ENCODE data around the gene THAP11. TPM values are rescaled to one million over a fixed set of nuclear protein-coding genes. Genes with fewer than 3 reads are reported as not detected.

The THAP11 gene
- polyA plus RNA-seq, 10 donors, result 20.1 to 29.7 (median 24.6) TPM

DNA sequence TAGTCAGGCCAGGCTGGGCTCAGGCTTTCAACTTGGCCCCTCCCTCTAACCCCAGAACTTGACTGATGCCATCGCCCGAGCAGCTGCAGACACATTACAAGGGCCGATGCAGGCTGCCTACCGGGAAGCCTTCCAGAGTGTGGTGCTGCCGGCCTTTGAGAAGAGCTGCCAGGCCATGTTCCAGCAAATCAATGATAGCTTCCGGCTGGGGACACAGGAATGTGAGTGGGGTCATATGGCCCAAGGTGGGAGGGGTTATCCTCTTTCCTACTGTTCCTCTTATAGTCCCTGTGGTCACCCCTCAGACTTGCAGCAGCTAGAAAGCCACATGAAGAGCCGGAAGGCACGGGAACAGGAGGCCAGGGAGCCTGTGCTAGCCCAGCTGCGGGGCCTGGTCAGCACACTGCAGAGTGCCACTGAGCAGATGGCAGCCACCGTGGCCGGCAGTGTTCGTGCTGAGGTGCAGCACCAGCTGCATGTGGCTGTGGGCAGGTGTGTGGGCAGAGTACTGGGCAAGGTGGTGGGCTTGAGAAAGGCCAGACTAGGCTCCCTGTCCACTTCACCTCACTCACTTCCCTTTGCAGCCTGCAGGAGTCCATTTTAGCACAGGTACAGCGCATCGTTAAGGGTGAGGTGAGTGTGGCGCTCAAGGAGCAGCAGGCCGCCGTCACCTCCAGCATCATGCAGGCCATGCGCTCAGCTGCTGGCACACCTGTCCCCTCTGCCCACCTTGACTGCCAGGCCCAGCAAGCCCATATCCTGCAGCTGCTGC lies 40.4 kb downstream of the THAP11 start:
- peak; percentile 76 to 82 (median 82) for DNase-seq

DNA sequence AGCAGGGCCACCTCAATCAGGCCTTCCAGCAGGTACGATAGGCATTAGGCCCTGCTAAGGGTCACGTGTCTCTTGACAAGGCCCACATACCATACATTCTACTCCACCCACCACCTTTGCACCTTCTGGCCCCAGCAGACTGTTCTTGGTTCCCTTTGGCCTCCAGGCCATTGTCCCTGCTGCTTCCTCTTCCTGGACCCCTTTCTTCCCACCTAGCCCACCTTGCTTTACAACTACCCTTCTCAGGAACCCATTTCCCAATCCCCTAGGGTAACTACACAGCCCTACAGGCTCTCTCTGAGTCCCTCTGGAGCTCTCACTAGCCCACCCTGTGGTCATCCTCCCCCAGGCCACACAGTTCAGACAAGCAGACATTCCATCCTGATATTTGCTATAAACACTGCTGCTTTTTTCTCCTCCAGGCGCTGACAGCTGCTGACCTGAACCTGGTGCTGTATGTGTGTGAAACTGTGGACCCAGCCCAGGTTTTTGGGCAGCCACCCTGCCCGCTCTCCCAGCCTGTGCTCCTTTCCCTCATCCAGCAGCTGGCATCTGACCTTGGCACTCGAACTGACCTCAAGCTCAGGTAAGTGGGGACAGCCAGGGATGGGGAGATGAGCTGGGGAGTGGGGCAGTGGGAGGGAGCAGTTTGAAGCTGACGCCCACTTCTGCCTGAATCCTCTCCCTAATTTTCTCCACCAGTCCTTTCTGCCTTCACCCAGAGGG lies 41.2 kb downstream of the THAP11 start:
- no peak for DNase-seq

DNA sequence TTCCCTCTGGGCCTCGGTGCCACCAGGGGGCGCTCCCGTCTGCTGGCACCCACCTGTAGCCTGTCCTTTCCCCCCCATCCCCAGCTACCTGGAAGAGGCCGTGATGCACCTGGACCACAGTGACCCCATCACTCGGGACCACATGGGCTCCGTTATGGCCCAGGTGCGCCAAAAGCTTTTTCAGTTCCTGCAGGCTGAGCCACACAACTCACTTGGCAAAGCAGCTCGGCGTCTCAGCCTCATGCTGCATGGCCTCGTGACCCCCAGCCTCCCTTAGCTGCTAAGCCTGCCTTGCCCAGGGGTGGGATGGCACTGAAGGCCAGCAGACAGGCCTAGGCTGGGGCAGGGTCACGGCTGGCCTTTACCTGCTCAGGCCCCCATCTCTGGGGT lies 41.7 kb downstream of the THAP11 start:
- peak in 1 of 3 donors; percentile 57 for DNase-seq

DNA sequence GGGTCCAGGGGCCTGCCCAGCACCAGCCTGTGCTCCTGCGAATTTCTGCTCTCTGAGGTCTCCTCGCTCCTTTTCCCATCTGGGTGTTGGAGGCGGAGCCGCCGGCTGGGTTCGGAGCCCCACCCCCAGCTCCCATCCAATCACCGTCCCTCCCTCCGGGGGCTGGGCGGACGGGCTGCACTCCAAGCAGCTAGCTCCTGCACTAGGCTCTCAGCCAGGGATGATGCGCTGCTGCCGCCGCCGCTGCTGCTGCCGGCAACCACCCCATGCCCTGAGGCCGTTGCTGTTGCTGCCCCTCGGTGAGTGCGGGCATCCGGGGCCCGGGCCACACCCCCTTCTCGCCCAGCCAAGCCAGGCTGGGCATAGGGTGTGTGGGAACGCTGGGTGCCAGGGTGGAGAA lies 42.6 kb downstream of the THAP11 start, which contains the start of gene NRN1L:
Gene NRN1L, plus strand, starts transcription at position 202 of the 400 bp plus-strand sequence. Its CDS starts 19 bp downstream, at position 221.
- DNase-seq, result peak; percentile 82 to 95 (median 91)

DNA sequence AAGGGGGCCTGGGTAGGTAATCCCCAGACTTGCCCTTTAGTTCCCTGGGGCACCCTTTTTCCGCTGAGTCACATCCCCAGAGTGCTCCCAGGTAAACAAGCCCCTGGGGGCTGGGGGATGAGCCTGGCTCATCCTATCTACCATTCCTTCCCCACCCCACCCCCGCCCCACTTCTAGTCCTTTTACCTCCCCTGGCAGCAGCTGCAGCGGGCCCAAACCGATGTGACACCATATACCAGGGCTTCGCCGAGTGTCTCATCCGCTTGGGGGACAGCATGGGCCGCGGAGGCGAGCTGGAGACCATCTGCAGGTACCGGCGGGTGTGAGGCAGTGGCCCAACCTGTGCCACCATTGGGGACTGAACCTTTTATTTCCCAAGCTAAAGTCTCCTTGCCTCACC lies 43.4 kb downstream of the THAP11 start:
- DNase-seq, result no peak

DNA sequence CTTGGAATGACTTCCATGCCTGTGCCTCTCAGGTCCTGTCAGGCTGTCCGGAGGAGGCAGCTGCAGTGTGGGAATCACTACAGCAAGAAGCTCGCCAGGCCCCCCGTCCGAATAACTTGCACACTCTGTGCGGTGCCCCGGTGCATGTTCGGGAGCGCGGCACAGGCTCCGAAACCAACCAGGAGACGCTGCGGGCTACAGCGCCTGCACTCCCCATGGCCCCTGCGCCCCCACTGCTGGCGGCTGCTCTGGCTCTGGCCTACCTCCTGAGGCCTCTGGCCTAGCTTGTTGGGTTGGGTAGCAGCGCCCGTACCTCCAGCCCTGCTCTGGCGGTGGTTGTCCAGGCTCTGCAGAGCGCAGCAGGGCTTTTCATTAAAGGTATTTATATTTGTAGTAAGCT lies 43.9 kb downstream of the THAP11 start:
- no peak for DNase-seq

DNA sequence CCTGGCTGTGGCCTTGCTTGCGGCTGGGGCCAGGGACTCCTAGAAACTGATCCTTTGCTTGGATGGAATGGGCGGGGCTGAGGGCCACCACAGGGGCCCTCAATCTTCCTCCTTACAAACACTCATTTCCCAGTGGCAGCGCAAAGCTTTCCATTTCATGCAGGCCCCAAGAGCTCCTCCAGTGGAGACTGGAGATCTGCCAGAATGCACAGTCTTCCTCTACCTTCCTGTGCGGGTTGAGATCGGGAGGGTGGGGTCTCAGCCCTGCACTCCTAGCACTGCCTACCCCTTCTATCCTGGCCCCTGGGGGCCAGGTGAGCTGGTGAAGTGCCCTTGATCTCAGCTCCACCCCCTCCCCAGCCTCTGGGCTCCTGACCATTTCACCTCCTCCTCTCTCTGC lies 44.3 kb downstream of the THAP11 start:
- DNase-seq, result no peak

DNA sequence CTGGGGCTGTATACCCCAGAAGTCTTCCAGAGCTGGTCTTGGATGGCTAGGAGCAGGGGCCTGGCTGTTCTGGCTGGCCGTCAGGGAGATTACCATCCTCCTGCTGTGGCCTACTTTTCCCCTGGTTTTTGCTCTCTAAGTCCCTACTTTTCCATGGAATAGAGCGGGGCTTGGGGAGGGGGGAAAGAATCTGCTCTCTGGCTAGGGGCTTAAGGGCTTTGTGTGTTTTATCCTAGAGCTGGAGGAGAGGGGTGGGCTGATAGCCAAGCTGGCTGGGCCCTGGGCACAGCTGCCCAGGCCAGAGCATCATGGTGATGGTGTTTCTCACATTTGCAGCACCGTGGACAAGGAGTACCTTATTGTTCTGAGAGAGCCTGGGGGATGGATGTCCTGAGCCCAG lies 46.2 kb downstream of the THAP11 start:
- peak in 1 of 3 donors; percentile 31 for DNase-seq

DNA sequence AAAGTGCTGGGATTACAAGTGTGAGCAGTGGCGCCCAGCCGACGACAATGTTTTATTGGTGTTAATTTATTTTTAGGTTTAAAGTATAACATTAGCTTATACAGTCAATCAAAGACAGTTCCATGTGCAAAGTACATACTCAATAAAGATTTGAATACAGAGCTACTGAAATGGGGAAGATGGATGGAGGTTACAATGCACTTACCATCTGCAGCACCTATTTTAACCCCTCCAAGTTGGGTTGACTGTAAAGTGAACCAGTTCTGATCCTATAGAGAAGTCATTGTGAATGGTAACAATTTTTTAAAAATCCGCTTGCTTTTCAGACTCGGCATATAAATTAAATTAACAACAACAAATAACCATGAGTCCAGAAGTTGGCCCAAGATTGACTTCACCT lies 50.3 kb downstream of the THAP11 start:
- no peak for DNase-seq

DNA sequence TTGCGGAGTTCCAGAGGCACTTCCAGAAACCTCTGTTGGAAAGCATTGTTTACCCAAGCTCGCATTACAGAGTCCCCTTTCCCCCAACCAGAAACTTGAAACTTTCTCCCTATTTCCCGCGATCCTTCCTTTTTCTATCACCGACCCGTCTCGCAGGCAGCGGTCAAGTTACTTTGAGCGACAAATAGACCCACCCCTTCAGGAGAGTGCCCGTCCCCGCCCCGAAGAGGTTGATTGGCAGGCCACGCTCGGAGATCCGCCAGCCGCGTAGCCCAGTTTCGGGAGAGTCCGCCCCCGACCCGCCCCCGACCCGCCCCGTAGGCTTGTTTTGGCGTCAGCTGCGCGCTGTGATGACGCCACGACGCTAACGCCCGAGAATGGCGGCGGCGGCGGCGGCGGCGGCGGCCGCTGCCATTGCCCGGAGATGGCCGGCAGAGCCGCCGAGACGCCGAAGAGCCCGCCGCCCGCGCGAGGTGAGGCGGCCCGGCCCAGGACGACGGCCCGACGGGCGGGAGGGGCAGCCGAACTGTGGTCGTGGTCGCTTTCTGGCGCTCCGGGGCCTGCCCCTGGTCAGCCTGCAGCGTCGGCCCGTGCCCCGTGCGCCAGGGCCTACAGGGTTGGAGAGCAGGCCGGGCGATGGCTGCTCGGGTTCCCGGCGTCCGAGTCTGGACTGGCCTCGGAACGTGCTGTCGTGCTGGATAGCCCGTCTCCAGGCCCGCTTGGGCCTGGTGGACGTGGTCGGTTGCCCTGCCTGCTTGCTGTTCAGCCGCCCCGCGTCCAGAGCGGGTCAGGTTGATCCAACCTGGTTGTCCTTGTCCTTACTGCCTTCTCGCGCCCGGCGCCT lies 51.0 kb downstream of the THAP11 start, which contains the start of gene PSKH1:
Gene PSKH1, plus strand, starts transcription at position 356 of the 844 bp plus-strand sequence. CDS start 15,496 bp downstream, outside the sequence.
- peak; percentile 95 to 98 (median 97) for DNase-seq

Other genes starting within 250 kb of the THAP11 start
- gene CARMIL2, start 197.2 kb upstream of the THAP11 start, polyA plus RNA-seq (ENCODE audit: insufficient read length in 10 of 10), result 1 to 10 TPM in 2 of 10 donors, under 1 TPM in 8; 0.33 to 4.2 (median 0.55) TPM
- 10 to 100 TPM; 11.2 to 17.4 (median 14.1) TPM for gene ACD, start 182.1 kb upstream of the THAP11 start, polyA plus RNA-seq (ENCODE audit: insufficient read length in 10 of 10)
- gene PARD6A, start 181.4 kb upstream of the THAP11 start, polyA plus RNA-seq (ENCODE audit: insufficient read length in 10 of 10), result 1 to 10 TPM in 6 of 10 donors, under 1 TPM in 4; 0.40 to 1.4 (median 1.2) TPM
- gene ENKD1, start 175.6 kb upstream of the THAP11 start, polyA plus RNA-seq (ENCODE audit: insufficient read length in 10 of 10), result 10 to 100 TPM in 1 of 10 donors, 1 to 10 TPM in 9; 5.9 to 11.2 (median 7.4) TPM
- gene C16orf86, start 175.5 kb upstream of the THAP11 start, polyA plus RNA-seq (ENCODE audit: insufficient read length in 10 of 10), result 1 to 10 TPM; 1.5 to 3.0 (median 2.3) TPM
- 10 to 100 TPM; 11.5 to 19.8 (median 13.7) TPM for gene GFOD2, start 123.0 kb upstream of the THAP11 start, polyA plus RNA-seq (ENCODE audit: insufficient read length in 10 of 10)
- gene RANBP10, start 35.8 kb upstream of the THAP11 start, polyA plus RNA-seq (ENCODE audit: insufficient read length in 10 of 10), result 10 to 100 TPM; 14.1 to 27.2 (median 20.3) TPM
- gene TSNAXIP1, start 35.4 kb upstream of the THAP11 start, polyA plus RNA-seq (ENCODE audit: insufficient read length in 10 of 10), result 1 to 10 TPM; 1.1 to 3.5 (median 1.6) TPM
- gene NUTF2, start 4.6 kb downstream of the THAP11 start, polyA plus RNA-seq (ENCODE audit: insufficient read length in 10 of 10), result 100 to 1,000 TPM; 104 to 135 (median 122) TPM
- 10 to 100 TPM; 20.8 to 47.6 (median 34.1) TPM for gene CENPT, start 5.4 kb downstream of the THAP11 start, polyA plus RNA-seq (ENCODE audit: insufficient read length in 10 of 10)
- gene EDC4, start 30.7 kb downstream of the THAP11 start, polyA plus RNA-seq (ENCODE audit: insufficient read length in 10 of 10), result 100 to 1,000 TPM in 5 of 10 donors, 10 to 100 TPM in 5; 85.2 to 115 (median 100) TPM
- gene NRN1L, start 42.6 kb downstream of the THAP11 start, polyA plus RNA-seq (ENCODE audit: insufficient read length in 10 of 10), result 1 to 10 TPM in 3 of 10 donors, under 1 TPM in 6, not detected in 1; 0.39 to 1.5 (median 0.53) TPM
- 10 to 100 TPM; 17.1 to 27.5 (median 20.7) TPM for gene PSKH1, start 50.9 kb downstream of the THAP11 start, polyA plus RNA-seq (ENCODE audit: insufficient read length in 10 of 10)
- 1 to 10 TPM; 1.5 to 5.4 (median 3.1) TPM for gene CTRL, start 89.5 kb downstream of the THAP11 start, polyA plus RNA-seq (ENCODE audit: insufficient read length in 10 of 10)
- gene PSMB10, start 94.5 kb downstream of the THAP11 start, polyA plus RNA-seq (ENCODE audit: insufficient read length in 10 of 10), result 10 to 100 TPM; 18.4 to 35.8 (median 26.8) TPM
- 10 to 100 TPM; 12.8 to 34.1 (median 21.9) TPM for gene LCAT, start 101.8 kb downstream of the THAP11 start, polyA plus RNA-seq (ENCODE audit: insufficient read length in 10 of 10)
- gene SLC12A4, start 126.3 kb downstream of the THAP11 start, polyA plus RNA-seq (ENCODE audit: insufficient read length in 10 of 10), result 10 to 100 TPM; 29.8 to 56.0 (median 40.7) TPM
- under 1 TPM in 4 of 10 donors, not detected in 6; 0.05 to 0.33 (median 0.17) TPM for gene DPEP3, start 138.2 kb downstream of the THAP11 start, polyA plus RNA-seq (ENCODE audit: insufficient read length in 10 of 10)
- 1 to 10 TPM in 6 of 10 donors, under 1 TPM in 4; 0.63 to 2.5 (median 1.2) TPM for gene DPEP2, start 157.2 kb downstream of the THAP11 start, polyA plus RNA-seq (ENCODE audit: insufficient read length in 10 of 10)
- not detected for gene DPEP2NB, start 173.6 kb downstream of the THAP11 start, polyA plus RNA-seq (ENCODE audit: insufficient read length in 10 of 10)
- gene DDX28, start 180.9 kb downstream of the THAP11 start, polyA plus RNA-seq (ENCODE audit: insufficient read length in 10 of 10), result 1 to 10 TPM; 4.6 to 6.7 (median 5.5) TPM
- gene DUS2, start 181.0 kb downstream of the THAP11 start, polyA plus RNA-seq (ENCODE audit: insufficient read length in 10 of 10), result 10 to 100 TPM; 10.2 to 15.0 (median 11.0) TPM
- 10 to 100 TPM; 24.3 to 30.9 (median 27.0) TPM for gene NFATC3, start 243.1 kb downstream of the THAP11 start, polyA plus RNA-seq (ENCODE audit: insufficient read length in 10 of 10)